Activated T-cell treated with anti-CD3 and anti-CD28 coated beads, Interleukin-2, amount 50 U/mL, for 72 hours (primary cell): ENCODE data around the gene ZNF487. TPM values are rescaled to one million over a fixed set of nuclear protein-coding genes. Genes with fewer than 3 reads are reported as not detected.

Experiments
- ATAC-seq, 2 donors: fragments of 150-1000 bp; cut with Tn5 transposase; replicated peaks in 1 of 2; 2 replicates each; pipeline ENCODE4 v1.10.0; 2021; ENCODE audit warnings: moderate library complexity in 2 of 2, mild to moderate bottlenecking in 1 of 2
- DNase-seq, 2 donors: peaks; one replicate each; pipeline ENCODE4 v3.0.0; 2021 to 2022; ENCODE audit warnings: mixed read lengths in 1 of 2
- H3K27ac Mint-ChIP-seq: one replicate; pipeline ENCODE4 v1.8.0; 2022; ENCODE audit warnings: mild to moderate bottlenecking, moderate library complexity, mixed read lengths
- H3K27me3 Mint-ChIP-seq: one replicate; pipeline ENCODE4 v1.8.0; 2022; ENCODE audit warnings: low read depth, mixed read lengths
- H3K36me3 Mint-ChIP-seq, 2 donors: one replicate each; pipeline ENCODE4 v1.8.0; 2022; ENCODE audit warnings: mixed read lengths in 2 of 2, mild to moderate bottlenecking in 1 of 2; ENCODE audit not compliant: insufficient read depth in 2 of 2
- H3K4me1 Mint-ChIP-seq: one replicate; pipeline ENCODE4 v1.8.0; 2022; ENCODE audit warnings: low read depth, mixed read lengths
- H3K4me3 Mint-ChIP-seq, 2 donors: one replicate each; pipeline ENCODE4 v1.8.0; 2022; ENCODE audit warnings: mild to moderate bottlenecking in 2 of 2, mixed read lengths in 2 of 2, moderate library complexity in 2 of 2
- H3K9me3 Mint-ChIP-seq, 2 donors: one replicate each; pipeline ENCODE4 v1.8.0; 2022; ENCODE audit warnings: mixed read lengths in 2 of 2
- total RNA-seq, 2 donors: library from RNA; stranded (reverse); gene quantifications; one replicate each; pipeline ENCODE4 v1.2.3, GENCODE V29; 2022

ZNF487 gene
- total RNA-seq, 2 donors from 2014 or later: 2.9 to 3.6 TPM

DNA sequence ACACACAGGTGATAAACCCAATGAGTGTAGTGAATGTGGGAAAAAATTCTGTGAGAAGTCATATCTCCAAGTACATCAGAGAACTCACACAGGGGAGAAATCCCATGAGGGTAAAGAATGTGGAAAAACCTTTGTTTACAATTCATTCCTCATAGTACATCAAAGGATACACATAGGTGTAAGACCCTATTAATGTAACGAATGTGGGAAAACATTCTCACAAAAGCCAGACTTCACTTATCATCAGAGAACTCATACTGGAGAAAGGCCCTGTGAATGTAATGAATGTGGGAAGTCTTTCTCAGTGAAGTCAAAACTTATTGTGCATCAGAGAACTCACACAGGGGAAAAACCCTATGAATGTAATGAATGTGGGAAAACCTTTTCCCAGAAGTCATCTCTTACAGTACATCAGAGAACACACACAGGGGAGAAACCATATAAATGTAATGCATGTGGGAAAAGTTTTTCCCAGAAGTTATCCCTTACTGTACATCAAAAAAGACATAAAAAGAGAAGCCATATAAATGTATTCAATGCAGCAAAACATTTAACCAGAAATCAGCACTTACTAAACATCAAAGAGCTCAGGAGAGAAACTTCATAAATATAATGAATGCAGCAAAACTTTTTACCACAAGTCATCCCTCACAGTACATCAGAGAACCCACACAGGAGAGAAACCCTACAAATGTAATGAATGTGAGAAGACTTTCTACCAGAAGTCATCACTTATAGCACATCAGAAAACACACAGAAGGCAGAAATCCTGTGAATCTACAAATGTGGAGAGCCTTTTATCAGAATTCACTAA is 87.7 kb downstream of the ZNF487 start:
- Mint-ChIP-seq H3K36me3 (peaks cover 35 to 44% of the 10 kb centered on the region in 2 donors), H3K27ac (no peak overlapping the region), H3K27me3 (no peaks in the 10 kb centered on the region), H3K4me3 (no peak overlapping the region), H3K9me3 (peaks cover 25 to 46% of the 10 kb centered on the region in 2 donors), H3K4me1 (no peaks in the 10 kb centered on the region)
- DNase-seq (no peak), ATAC-seq (no peak)

Other genes starting within 250 kb of the ZNF487 start
- 1 to 10 TPM; 1.7 TPM for gene RASGEF1A, start 170.0 kb upstream of the ZNF487 start, total RNA-seq
- gene FXYD4, start 65.5 kb upstream of the ZNF487 start, total RNA-seq: not detected
- 100 to 1,000 TPM; 412 to 475 TPM for gene HNRNPF, start 27.9 kb upstream of the ZNF487 start, total RNA-seq
- gene ZNF239, start 137.5 kb downstream of the ZNF487 start, total RNA-seq: 1 to 10 TPM; 1.3 to 2.6 TPM
- gene ZNF485, start 169.3 kb downstream of the ZNF487 start, total RNA-seq: 1 to 10 TPM; 2.8 to 4.6 TPM
- gene ZNF32, start 211.8 kb downstream of the ZNF487 start, total RNA-seq: 10 to 100 TPM; 12.4 to 18.0 TPM